H9 (cell line): Measurements from ENCODE around the gene MCF2L2. TPM values are rescaled to one million over a fixed set of nuclear protein-coding genes. Genes with fewer than 3 reads are reported as not detected.

Experiments used
- DNase-seq: peaks from one replicate; pipeline ENCODE4 v3.0.0-alpha.2; 2017
- H2AFZ ChIP-seq: one replicate; pipeline ENCODE4 v1.6.1; 2013; ENCODE audit warnings: mild to moderate bottlenecking, low read length, control low read depth, moderate library complexity
- H2AK5ac ChIP-seq: 2 replicates; pipeline ENCODE4 v1.6.1; 2013; ENCODE audit warnings: low read length, control low read depth, mixed read lengths; ENCODE audit not compliant: insufficient read length
- H2BK120ac ChIP-seq: one replicate; pipeline ENCODE4 v1.6.1; 2013; ENCODE audit warnings: low read depth, mild to moderate bottlenecking, low read length, control low read depth, inconsistent platforms; ENCODE audit not compliant: poor library complexity, severe bottlenecking
- H2BK12ac ChIP-seq: 2 replicates; pipeline ENCODE4 v1.6.1; 2013; ENCODE audit warnings: low read length, control low read depth, mixed read lengths, low read depth; ENCODE audit not compliant: insufficient read length
- H2BK15ac ChIP-seq: 2 replicates; pipeline ENCODE4 v1.6.1; 2013; ENCODE audit warnings: low read depth, low read length, control low read depth
- H2BK20ac ChIP-seq: one replicate; pipeline ENCODE4 v1.6.1; 2013; ENCODE audit warnings: low read depth, mild to moderate bottlenecking, low read length, control low read depth, inconsistent platforms; ENCODE audit not compliant: poor library complexity, severe bottlenecking
- H2BK5ac ChIP-seq: 2 replicates; pipeline ENCODE4 v1.6.1; 2013; ENCODE audit warnings: low read length, control low read depth, mixed read lengths; ENCODE audit not compliant: insufficient read length
- H3K14ac ChIP-seq: 2 replicates; pipeline ENCODE4 v1.6.1; 2013; ENCODE audit warnings: low read length, control low read depth; ENCODE audit not compliant: insufficient read depth
- H3K18ac ChIP-seq: 2 replicates; pipeline ENCODE4 v1.6.1; 2013; ENCODE audit warnings: low read depth, mild to moderate bottlenecking, mixed read lengths, low read length, control low read depth; ENCODE audit not compliant: insufficient read length
- H3K23ac ChIP-seq: 2 replicates; pipeline ENCODE4 v1.6.1; 2013; ENCODE audit warnings: low read length, control low read depth, mixed read lengths, low read depth; ENCODE audit not compliant: insufficient read length
- H3K23me2 ChIP-seq: 2 replicates; pipeline ENCODE4 v1.6.1; 2013; ENCODE audit warnings: low read depth, mild to moderate bottlenecking, mixed read lengths, low read length, control low read depth; ENCODE audit not compliant: insufficient read length, poor library complexity, severe bottlenecking
- H3K27ac ChIP-seq: 2 replicates; pipeline ENCODE4 v1.5.1; 2013; ENCODE audit warnings: low read length, control low read depth, mixed read lengths, low read depth; ENCODE audit not compliant: insufficient read length
- H3K27me3 ChIP-seq: 2 replicates; pipeline ENCODE4 v1.6.1; 2013; ENCODE audit warnings: low read length, control low read depth, inconsistent platforms; ENCODE audit not compliant: insufficient read depth
- H3K4ac ChIP-seq: 2 replicates; pipeline ENCODE4 v1.6.1; 2013; ENCODE audit warnings: low read depth, mild to moderate bottlenecking, control low read depth, inconsistent platforms, low read length, moderate library complexity
- H3K4me1 ChIP-seq: 2 replicates; pipeline ENCODE4 v1.6.1; 2013; ENCODE audit warnings: low read length, control low read depth, inconsistent platforms; ENCODE audit not compliant: insufficient read depth
- H3K4me2 ChIP-seq: 2 replicates; pipeline ENCODE4 v1.6.1; 2013; ENCODE audit warnings: low read length, control low read depth, mixed read lengths; ENCODE audit not compliant: insufficient read length, insufficient read depth
- H3K56ac ChIP-seq: 2 replicates; pipeline ENCODE4 v1.6.1; 2013; ENCODE audit warnings: low read depth, mild to moderate bottlenecking, mixed read lengths, low read length, control low read depth; ENCODE audit not compliant: insufficient read length
- H3K79me1 ChIP-seq: 2 replicates; pipeline ENCODE4 v1.6.1; 2013; ENCODE audit warnings: low read depth, mild to moderate bottlenecking, moderate library complexity, low read length, control low read depth, inconsistent platforms; ENCODE audit not compliant: insufficient read depth, poor library complexity, severe bottlenecking
- H3K79me2 ChIP-seq: 2 replicates; pipeline ENCODE4 v1.6.1; 2013; ENCODE audit warnings: low read length, control low read depth, inconsistent platforms; ENCODE audit not compliant: insufficient read depth
- H3K9ac ChIP-seq: 2 replicates; pipeline ENCODE4 v1.6.1; 2013; ENCODE audit warnings: low read length, control low read depth, mixed read lengths; ENCODE audit not compliant: insufficient read length; ENCODE audit errors: extremely low read depth
- H3K9me3 ChIP-seq: one replicate; pipeline ENCODE4 v1.6.1; 2013; ENCODE audit warnings: low read depth, low read length, inconsistent platforms; ENCODE audit not compliant: control insufficient read depth
- H3T11ph ChIP-seq: one replicate; pipeline ENCODE4 v1.6.1; 2013; ENCODE audit warnings: mild to moderate bottlenecking, low read length, control low read depth, inconsistent platforms
- H4K20me1 ChIP-seq: one replicate; pipeline ENCODE4 v1.6.1; 2013; ENCODE audit not compliant: control insufficient read depth, insufficient read length, insufficient read depth
- H4K5ac ChIP-seq: 2 replicates; pipeline ENCODE4 v1.6.1; 2013; ENCODE audit warnings: low read depth, mild to moderate bottlenecking, mixed read lengths, low read length, control low read depth; ENCODE audit not compliant: insufficient read length
- H4K8ac ChIP-seq: replicated peaks from 2 replicates; pipeline ENCODE4 v1.6.1; 2013; ENCODE audit warnings: low read length, control low read depth, mixed read lengths, low read depth; ENCODE audit not compliant: insufficient read length
- H4K91ac ChIP-seq: 2 replicates; pipeline ENCODE4 v1.6.1; 2013; ENCODE audit warnings: low read depth, mild to moderate bottlenecking, moderate library complexity, mixed read lengths, low read length, control low read depth; ENCODE audit not compliant: insufficient read length
- H3K27ac Mint-ChIP-seq, 3 experiments: 2 replicates in 2 of 3; 3 replicates in 1 of 3; pipeline ENCODE4 v1.8.0; 2020 to 2021; ENCODE audit warnings: mixed read lengths in 3 of 3, mild to moderate bottlenecking in 1 of 3, moderate library complexity in 1 of 3
- H3K27me3 Mint-ChIP-seq: 2 replicates; pipeline ENCODE4 v1.8.0; 2021; ENCODE audit warnings: low read depth, mild to moderate bottlenecking, moderate library complexity, mixed read lengths
- H3K36me3 Mint-ChIP-seq, 3 experiments: 2 replicates in 2 of 3; 3 replicates in 1 of 3; pipeline ENCODE4 v1.8.0; 2020 to 2021; ENCODE audit warnings: low read depth in 3 of 3, mixed read lengths in 3 of 3; ENCODE audit not compliant: insufficient read depth in 1 of 3
- H3K4me1 Mint-ChIP-seq, 2 experiments: 2 replicates each; pipeline ENCODE4 v1.8.0; 2020; ENCODE audit warnings: mixed read lengths in 2 of 2
- H3K4me3 Mint-ChIP-seq, 2 experiments: 2 replicates in 1 of 2; 3 replicates in 1 of 2; pipeline ENCODE4 v1.8.0; 2020 to 2021; ENCODE audit warnings: mild to moderate bottlenecking in 2 of 2, mixed read lengths in 2 of 2, moderate library complexity in 1 of 2
- H3K9me3 Mint-ChIP-seq, 2 experiments: 2 replicates in 1 of 2; 3 replicates in 1 of 2; pipeline ENCODE4 v1.8.0; 2020; ENCODE audit warnings: mild to moderate bottlenecking in 2 of 2, mixed read lengths in 2 of 2, moderate library complexity in 1 of 2
- CTCF ChIP-seq: fragments of 200-600 bp; sonication (generic); conservative IDR thresholded peaks from 3 replicates; pipeline ENCODE4 v1.8.0; 2021; ENCODE audit warnings: antibody characterized with exemption, mild to moderate bottlenecking
- WGBS: extraction: QIAGEN DNeasy Blood & Tissue Kit; methylation state at CpG from one replicate; pipeline ENCODE4 v1.1.7; 2013; ENCODE audit warnings: missing lambda C conversion rate, low lambda C conversion rate, mixed read lengths; ENCODE audit not compliant: insufficient read length; ENCODE audit errors: extremely low coverage; 5-methylcytosine and 5-hydroxymethylcytosine counted together
- total RNA-seq: library from RNA; stranded (reverse); gene quantifications from 2 replicates; pipeline ENCODE4 v1.2.1, GENCODE V29; 2021

The MCF2L2 gene
- total RNA-seq, 1 experiment from 2014 or later, result 6.4 TPM

- Histone ChIP-seq H4K8ac (no peak overlapping the region), H3K56ac (no peak overlapping the region), H3K27ac (no peak overlapping the region), H3K79me1 (no peaks in the 10 kb centered on the region), H3K9me3 (no peaks in the 10 kb centered on the region), H3T11ph (no peak overlapping the region), H2BK20ac (no peak overlapping the region), H4K5ac (no peak overlapping the region), H2AK5ac (no peak overlapping the region), H3K9ac (no peak overlapping the region), H3K23me2 (peaks cover 11% of the 10 kb centered on the region), H3K4me1 (no peaks in the 10 kb centered on the region), H2BK15ac (no peak overlapping the region), H3K14ac (no peak overlapping the region), H3K27me3 (peaks cover 6% of the 10 kb centered on the region; the same call in 1 of the 2 replicates), H2AFZ (no peak overlapping the region), H2BK5ac (no peak overlapping the region), H3K4me2 (no peak overlapping the region), H3K79me2 (no peaks in the 10 kb centered on the region), H3K4ac (no peak overlapping the region), H2BK120ac (no peak overlapping the region), H2BK12ac (no peak overlapping the region), H4K91ac (no peak overlapping the region), H4K20me1 (no peaks in the 10 kb centered on the region), H3K23ac (no peak overlapping the region), H3K18ac (no peak overlapping the region)
- no peak overlapping the region for H3K27ac Mint-ChIP-seq
- H3K36me3 Mint-ChIP-seq, result no peaks in the 10 kb centered on the region
- H3K9me3 Mint-ChIP-seq, result no peaks in the 10 kb centered on the region; a peak in 1 of 5 replicates
- peaks cover 33% of the 10 kb centered on the region for H3K27me3 Mint-ChIP-seq
- DNase-seq, result no peak
- peaks cover 10 to 24% of the 10 kb centered on the region in 2 experiments for H3K4me1 Mint-ChIP-seq
- no peak for TF ChIP-seq CTCF
- H3K4me3 Mint-ChIP-seq, result no peak overlapping the region
- no CpG with 5 or more reads among the region's 5 CpGs for WGBS
These were observed 245.4 kb downstream of the MCF2L2 start for GRCh38 chr3:183182732-183183610.
